NCI-H1436 (cell line): Measurements from ENCODE around the gene PFN2.

ENCODE experiments used
- DNase-seq: peaks from one replicate; lab custom pipeline; 2025; lab: John Stamatoyannopoulos, UW

Gene PFN2

DNA sequence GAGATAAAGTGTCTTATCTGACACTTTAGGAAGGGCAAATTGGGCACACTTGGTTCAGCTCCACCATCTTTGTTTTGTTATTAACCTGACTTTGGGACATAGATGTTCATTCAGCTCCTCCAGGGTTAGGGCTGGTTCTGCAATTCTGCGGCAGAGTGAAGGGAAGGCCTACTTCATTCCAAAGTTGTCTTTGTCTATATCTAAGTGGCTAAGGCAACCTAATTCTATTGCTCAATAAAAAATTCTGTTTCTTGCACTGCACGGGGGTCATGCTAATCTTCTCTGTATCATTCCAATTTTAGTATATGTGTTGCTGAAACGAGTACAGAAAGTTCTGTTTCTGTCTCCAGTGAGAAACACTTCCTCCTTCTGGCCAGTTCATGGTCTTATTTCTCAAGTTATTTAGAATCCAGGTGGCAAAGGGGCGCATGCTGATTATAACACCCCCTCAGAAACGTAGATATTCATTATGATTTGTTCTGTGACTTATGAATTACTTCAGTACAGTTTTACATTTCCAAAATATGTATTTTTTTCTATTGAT is 53.5 kb downstream of the PFN2 start:
- DNase-seq, result no peak
